ENCODE measurements around the gene TM9SF1.

Gene TM9SF1

DNA sequence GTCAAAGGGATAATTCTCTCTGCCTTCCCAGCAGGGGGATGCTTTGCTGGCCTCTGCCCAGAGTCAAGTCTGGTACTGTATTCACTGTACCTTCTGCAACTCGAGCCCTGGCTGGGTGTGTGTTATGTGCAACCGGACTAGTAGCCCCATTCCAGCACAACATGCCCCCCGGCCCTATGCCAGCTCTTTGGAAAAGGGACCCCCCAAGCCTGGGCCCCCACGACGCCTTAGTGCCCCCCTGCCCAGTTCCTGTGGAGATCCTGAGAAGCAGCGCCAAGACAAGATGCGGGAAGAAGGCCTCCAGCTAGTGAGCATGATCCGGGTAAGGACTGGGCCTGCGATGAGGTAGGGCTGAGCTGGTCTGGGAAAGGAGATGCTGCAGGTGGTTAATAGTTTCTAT lies 44.7 kb downstream of the TM9SF1 start:
- DNase-seq, result no peak

DNA sequence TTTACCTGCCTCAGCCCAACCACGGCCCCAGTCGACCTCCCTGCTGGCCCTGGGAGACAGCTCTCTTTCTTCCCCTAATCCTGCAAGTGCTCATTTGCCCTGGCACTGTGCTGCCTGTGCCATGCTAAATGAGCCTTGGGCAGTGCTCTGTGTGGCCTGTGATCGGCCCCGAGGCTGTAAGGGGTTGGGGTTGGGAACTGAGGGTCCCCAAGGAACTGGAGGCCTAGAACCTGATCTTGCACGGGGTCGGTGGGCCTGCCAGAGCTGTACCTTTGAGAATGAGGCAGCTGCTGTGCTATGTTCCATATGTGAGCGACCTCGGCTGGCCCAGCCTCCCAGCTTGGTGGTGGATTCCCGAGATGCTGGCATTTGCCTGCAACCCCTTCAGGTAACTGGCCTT lies 45.2 kb downstream of the TM9SF1 start:
- DNase-seq, result no peak

DNA sequence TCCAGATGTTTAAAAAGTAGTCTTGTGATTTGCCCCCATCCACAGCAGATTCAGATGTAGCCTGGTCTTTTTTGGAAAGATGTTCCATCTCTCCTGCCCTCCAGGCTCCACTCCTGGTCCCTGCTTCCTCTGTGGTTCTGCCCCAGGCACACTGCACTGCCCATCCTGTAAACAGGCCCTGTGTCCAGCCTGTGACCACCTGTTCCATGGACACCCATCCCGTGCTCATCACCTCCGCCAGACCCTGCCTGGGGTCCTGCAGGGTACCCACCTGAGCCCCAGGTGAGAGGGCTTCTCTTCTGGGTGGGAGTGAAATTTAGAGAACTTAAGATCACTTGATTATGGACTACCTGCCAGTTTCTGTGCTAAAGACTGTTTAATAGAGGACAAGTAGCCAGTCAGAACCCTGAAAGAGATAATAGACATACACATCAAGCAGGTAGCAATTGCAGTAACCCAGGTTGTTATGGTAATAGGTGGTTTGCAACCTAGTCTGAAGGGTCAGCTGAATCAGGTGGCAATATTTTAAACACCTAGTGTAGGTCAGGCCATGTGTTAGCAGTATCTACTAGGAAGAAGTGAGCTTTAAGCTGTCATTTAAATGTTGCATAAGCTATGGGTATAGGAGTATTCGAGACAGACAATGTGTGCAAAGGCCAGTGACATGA lies 45.8 kb downstream of the TM9SF1 start:
- no peak for DNase-seq

DNA sequence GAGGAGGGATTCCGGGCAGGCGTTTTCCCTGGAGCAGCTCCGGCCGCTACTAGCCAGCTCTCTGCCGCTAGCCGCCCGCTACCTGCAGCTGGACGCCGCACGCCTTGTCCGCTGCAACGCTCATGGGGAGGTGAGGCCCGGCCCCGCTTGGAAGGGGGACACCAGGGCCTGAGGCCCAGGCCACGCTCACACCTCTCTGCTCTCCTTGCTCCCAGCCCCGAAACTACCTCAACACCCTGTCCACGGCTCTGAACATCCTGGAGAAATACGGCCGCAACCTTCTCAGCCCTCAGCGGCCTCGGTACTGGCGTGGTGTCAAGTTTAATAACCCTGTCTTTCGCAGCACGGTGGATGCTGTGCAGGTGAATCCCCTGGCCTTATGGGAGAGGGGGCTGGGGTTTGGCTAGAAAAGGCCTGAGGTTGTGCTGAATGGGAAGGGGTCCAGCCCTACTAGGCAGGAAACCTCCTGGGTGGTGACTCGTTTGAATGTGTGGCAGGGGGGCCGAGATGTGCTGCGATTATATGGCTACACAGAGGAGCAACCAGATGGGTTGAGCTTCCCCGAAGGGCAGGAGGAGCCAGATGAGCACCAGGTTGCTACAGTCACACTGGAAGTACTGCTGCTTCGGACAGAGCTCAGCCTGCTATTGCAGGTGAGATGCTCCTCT lies 47.3 kb downstream of the TM9SF1 start:
- DNase-seq, result no peak

DNA sequence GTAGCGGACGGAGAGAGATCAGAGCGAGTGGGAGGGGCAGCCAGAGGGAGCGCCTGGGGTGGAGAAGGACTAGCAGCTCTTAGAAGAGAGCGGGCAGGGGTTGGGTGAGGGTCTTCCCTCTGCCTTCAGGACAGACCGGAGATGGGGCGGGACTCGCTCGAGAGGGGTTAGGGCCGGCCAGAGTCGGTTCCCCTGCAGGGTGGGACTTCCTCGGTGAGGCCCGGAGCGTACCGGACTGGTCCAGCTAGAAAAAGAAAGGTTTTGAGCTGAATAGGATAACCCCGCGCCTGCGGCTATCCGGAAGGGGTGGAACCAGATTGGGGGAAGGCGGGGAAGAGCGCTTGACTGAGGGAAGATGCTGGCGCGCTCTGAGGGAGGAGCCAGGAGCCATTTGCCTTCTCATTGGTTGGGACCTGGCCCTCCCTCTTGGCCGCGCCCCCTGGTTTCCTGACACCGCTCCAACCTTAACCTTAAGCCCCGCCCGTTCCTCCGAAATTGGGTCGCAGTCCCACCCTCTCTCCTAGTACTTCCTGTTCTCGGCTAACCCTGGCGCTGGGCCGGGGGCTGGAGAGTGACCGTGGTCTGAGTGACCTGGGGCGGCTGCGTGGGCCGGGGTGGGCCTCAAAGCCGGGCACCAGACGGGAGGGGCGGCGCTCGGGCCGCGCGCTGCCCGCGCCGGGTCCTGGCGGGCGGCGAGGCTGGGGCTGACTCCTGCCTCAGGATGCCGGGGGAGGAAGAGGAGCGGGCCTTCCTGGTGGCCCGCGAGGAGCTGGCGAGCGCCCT lies 48.1 kb downstream of the TM9SF1 start, which contains the start of gene RNF31:
TSS of gene RNF31 (plus strand) at position 521 of the 783 bp plus-strand sequence. CDS start at position 722, 201 bp downstream.
- DNase-seq, result peak; percentile 95

DNA sequence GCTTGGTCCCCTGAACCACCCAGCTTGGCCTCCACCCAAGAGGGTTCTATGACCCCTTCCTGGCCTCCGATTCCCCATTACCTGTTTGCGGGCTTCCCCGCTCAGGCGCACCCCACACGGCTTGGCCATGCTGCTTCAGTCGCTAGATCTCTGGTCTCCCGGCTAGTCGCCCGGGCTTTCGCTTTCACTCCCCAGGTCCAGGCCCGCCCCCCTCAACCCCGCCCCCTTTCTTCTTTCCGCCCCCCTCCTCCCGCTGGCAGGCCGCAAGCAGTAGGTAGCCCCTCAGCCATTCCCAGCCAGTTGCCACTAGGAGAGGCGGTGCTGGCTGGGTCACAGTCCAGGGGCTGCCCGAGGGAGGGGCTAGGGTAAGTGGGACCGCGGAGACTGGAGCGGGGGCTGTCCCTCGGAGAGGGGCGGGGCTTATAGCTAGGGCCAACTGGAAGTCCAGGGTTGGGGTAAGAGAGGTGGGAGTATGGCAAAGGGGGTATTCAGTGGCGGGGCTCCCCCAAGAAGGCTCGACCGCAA lies 48.7 kb downstream of the TM9SF1 start, which contains the start of gene PSME2:
TSS of gene PSME2 (minus strand) at position 158 of the 525 bp plus-strand sequence. CDS start at position 129, 29 bp downstream.
- DNase-seq, result peak; percentile 74

DNA sequence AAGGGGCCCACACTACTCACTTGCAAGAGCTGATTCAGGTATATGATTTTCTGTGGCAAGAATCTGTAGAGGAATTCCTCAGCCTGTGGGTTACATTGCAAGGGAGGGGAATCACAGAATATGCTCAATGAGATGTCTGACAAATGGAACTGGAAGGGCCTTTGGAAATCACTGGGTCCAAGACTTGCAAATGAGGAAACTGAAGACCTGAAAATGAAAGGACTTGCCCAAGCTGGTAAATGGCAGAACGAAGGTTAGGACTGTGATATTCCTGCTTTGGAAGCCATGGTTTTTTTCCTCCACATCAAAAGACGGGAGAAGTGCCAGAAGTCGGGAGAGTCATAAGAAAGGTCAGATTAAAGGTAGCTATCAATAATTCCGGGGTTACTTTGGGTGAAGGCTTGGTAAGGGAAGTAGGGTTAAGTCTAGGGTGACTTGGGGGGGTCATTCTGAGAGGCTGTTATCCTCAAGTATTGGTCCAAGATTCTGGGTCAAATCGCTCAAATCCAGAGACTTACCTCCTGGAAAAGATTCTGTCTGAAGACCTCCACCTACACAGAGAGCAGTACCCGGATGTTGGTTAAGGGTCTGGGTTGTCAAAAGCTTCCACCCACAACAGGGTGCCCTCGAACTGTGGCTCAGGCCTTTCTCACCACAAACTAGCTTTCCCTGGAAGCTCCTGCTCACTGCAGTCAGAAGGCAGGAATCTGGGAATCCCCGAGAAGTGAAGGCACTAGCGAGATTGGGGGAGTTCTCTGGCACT lies 49.4 kb downstream of the TM9SF1 start:
- DNase-seq, result no peak

DNA sequence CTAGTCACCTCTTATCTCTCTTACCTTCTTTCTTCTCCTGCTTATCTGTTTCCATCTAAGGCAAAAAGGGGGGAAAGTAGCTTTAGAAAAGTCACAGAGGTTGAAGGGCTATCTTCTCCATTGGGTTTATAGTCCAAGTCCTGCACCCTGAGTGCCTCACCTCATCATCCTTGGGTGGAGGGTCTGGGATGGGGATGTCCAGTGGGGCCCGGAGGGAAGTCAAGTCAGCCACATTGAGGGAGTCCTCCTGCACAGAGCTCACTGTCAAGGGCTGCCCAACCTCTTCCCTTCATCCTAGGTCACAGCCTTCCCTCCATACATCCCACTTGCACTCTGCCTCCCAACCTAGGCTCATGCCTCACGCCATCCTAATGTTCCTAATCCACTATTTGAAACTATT lies 50.0 kb downstream of the TM9SF1 start:
- no peak for DNase-seq

DNA sequence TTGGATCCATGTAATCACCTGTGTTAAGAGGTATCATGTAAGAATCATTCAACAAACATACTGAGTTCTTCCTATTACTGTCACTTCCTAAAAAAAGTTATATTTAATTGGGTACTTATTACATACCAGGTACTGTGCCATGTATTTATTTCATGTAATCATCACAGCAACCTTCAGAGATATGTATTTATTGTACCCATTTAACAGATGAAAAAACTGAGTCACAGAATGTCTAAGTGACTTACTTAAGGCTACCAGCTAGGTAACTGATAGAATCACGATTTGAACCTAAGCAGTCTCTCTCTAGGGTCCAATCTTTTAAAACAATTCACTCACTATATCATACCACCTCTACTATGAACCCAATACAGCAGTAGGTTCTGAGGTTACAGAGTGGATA lies 50.8 kb downstream of the TM9SF1 start:
- no peak for DNase-seq

DNA sequence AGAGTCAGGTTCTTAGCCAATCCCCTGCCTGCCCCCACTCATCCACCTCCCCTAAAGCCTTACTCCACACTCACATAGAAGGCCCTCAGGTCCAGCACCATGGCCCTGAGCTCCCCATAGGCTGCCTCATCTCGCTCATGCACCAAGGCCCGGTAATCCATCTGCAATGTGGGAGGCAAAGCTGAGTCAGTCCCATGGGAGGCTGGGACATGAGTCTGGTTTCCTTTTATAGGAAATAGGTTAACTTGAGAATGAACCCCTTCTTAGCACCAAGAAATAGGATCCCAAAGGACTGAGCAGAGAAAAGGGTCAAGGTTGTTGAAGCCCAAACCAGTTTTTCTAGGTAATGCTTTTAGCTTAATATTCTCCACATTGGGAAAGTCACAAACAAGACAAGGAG lies 51.7 kb downstream of the TM9SF1 start:
- no peak for DNase-seq

DNA sequence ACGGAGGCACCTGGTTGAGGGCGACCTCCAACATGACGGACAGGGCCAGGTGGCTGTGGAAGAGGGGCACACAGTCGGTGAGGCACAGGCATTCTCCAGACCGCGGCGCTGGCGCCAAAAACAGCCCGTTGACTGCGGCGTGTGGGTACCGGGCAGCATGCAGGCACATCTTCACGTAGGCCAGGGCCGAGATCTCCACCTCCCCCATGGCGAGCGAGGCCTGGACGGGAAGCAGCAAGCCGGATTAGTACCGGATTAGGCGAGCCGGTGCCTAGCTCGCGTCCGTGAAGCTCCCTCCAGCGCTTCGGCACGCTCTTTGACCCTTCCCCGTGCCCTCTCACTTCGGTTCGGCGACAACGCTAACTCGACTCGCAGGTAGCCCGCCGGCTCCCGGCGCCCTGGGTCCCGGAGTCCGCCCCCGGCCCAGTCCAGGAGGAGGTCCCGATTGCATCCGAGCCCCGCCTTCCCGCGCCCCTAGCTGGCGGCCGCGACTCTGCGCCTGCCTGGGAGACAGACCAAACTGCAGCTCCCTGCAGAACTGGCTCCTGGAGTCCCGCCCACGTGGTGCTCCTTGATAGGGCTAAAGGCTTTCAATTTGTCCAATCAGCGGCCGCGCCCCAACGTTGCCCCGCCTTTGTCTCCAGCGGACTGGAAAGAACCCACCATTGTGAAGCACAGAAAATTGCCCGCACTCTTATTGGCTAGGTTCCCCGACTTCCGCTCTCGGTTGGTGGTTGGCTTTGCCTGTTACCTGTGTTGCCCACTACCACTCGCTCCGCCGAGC lies 54.0 kb downstream of the TM9SF1 start, which contains the start of gene EMC9:
TSS of gene EMC9 (minus strand) at position 495 of the 784 bp plus-strand sequence. CDS start at position 208, 287 bp downstream.
- peak; percentile 98 for DNase-seq

DNA sequence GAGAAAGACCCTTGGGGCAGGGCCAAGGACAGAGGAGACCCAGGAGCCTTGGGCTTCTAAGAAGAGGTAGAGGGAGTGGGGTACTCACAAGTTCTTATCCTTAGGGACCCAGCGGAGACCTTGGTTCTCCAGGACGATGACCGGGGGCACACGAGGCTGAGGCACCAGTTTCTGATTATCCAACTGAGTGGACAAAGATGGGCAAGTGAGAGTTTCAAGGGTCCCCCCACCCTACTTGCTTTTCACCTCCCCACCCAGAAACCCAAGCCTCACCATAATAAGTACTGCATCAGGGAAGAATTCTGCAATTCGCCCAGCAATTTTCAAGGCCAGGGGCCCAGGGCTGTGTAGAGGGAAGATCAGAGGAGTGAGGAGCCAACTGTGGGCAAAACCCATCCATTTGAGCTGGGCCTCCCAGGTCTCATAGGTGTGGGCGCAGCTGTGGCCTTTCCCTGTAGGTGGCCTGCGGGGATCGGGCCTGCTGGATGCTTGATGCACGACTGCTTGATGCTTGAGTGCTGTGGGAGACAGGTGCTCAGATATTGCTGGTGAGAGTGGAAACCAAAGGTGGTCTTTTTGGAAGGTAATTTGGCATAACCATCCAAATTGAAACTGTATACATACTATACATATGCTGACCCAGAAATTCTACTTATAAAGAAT lies 55.8 kb downstream of the TM9SF1 start:
- no peak for DNase-seq

All from T-helper 9 cell (primary cell).